ENCODE data around the gene CRADD. TPM values are rescaled to one million over a fixed set of nuclear protein-coding genes. Genes with fewer than 3 reads are reported as not detected.

The CRADD gene
- total RNA-seq, 4 donors from 2014 or later = 27.7 to 61.0 (median 34.2) TPM

- DNase-seq (ENCODE audit: low spot score) = no peak
- ATAC-seq (ENCODE audit: low FRiP score) = no peak
- TF ChIP-seq CTCF (IDR thresholded peaks at IDR 0.05) = no peak
Observed at GRCh38 chr12:93712200-93712599, 35.0 kb downstream of the CRADD start.

- ATAC-seq (ENCODE audit: low FRiP score) = no peak
- DNase-seq (ENCODE audit: low spot score) = no peak
- TF ChIP-seq CTCF (IDR thresholded peaks at IDR 0.05) = no peak
Observed at GRCh38 chr12:93713060-93713459, 35.9 kb downstream of the CRADD start.

- ATAC-seq (ENCODE audit: low FRiP score) (no peak), DNase-seq (ENCODE audit: low spot score) (no peak)
- TF ChIP-seq CTCF (IDR thresholded peaks at IDR 0.05) = no peak
Observed at GRCh38 chr12:93713800-93714199, 36.6 kb downstream of the CRADD start.

GRCh38 chr12:93714382-93714781 is 37.2 kb downstream of the CRADD start:
- no peak for TF ChIP-seq CTCF (IDR thresholded peaks at IDR 0.05)
- no peak for ATAC-seq (ENCODE audit: low FRiP score)

GRCh38 chr12:93719710-93720109 is 42.5 kb downstream of the CRADD start:
- no peak for TF ChIP-seq CTCF (IDR thresholded peaks at IDR 0.05)
- ATAC-seq (ENCODE audit: low FRiP score) (no peak), DNase-seq (ENCODE audit: low spot score) (no peak)

More at GRCh38 chr12:93714382-93714781, 37.2 kb downstream of the CRADD start:
- no peak for DNase-seq (ENCODE audit: low spot score)

GRCh38 chr12:93720559-93720958 is 43.4 kb downstream of the CRADD start:
- DNase-seq (ENCODE audit: low spot score) (no peak), ATAC-seq (ENCODE audit: low FRiP score) (no peak)
- no peak for TF ChIP-seq CTCF (IDR thresholded peaks at IDR 0.05)

- ATAC-seq (ENCODE audit: low FRiP score) (no peak), DNase-seq (ENCODE audit: low spot score) (no peak)
- no peak for TF ChIP-seq CTCF (IDR thresholded peaks at IDR 0.05)
Observed at GRCh38 chr12:93722179-93722578, 45.0 kb downstream of the CRADD start.
